ENCODE measurements around the gene FAM222A. TPM values are rescaled to one million over a fixed set of nuclear protein-coding genes. Genes with fewer than 3 reads are reported as not detected.

FAM222A gene
- total and polyA plus RNA-seq, 2 of the 8 experiments (the other 6 are each of a cell fraction or from before 2014, with no cell fraction given): 0.94 to 1.1 TPM

DNA sequence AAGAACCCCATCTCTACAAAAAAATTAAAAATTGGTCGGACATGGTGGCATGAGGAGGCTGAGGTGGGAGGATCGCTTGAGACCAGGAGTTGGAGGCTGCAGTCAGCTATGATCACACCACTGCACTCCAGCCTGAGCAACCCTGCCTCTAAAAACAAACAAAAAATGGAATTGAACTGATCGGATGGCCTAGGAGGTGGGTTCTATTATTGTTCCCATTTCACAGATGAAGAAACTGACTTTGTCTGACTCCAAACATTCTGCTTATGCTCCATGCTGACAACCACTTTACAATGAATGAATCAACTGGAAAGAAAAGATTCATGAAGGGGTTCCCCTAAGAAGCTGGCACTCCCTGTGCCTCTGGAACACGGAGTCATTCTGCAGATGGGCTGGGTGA lies 72.2 kb downstream of the FAM222A start:
- DNase-seq (ENCODE audit: low read depth in 1 of 2, low spot score in 2 of 2): no peak
- Histone ChIP-seq H3K27ac (ENCODE audit: low read depth, low read length) (no peak overlapping the region), H2BK20ac (ENCODE audit: low read length) (no peak overlapping the region), H3K4ac (replicated peaks; ENCODE audit: insufficient read length, low read depth, low read length) (no peak overlapping the region), H3K4me3 (ENCODE audit: extremely low read depth in 1 of 4, insufficient read depth in 2 of 4, low read depth in 3 of 4, low read length in 4 of 4) (no peak overlapping the region), H3K79me1 (ENCODE audit: low read depth, low read length) (no peaks in the 10 kb centered on the region), H3K79me2 (ENCODE audit: control insufficient read depth in 1 of 2, insufficient read depth in 2 of 2, low read length in 2 of 2) (no peaks in the 10 kb centered on the region), H3K4me2 (ENCODE audit: insufficient read depth in 1 of 2, low read depth in 2 of 2, low read length in 2 of 2) (no peak overlapping the region), H2AK5ac (ENCODE audit: low read depth, low read length) (no peak overlapping the region), H3K27me3 (replicated peaks in 1 of 4; ENCODE audit: control insufficient read depth in 3 of 4, extremely low read depth in 1 of 4, insufficient read depth in 3 of 4, low read length in 3 of 4) (no peaks in the 10 kb centered on the region), H3K9me3 (ENCODE audit: insufficient read depth in 2 of 2, low read depth in 1 of 2, low read length in 1 of 2) (no peaks in the 10 kb centered on the region; a peak in 1 of 4 replicates), H2BK12ac (ENCODE audit: low read depth, low read length) (no peak overlapping the region), H3K4me1 (replicated peaks in 1 of 4; ENCODE audit: control insufficient read depth in 3 of 4, insufficient read depth in 4 of 4, low read length in 3 of 4) (no peaks in the 10 kb centered on the region), H2BK15ac (ENCODE audit: low read length) (no peak overlapping the region), H3K36me3 (ENCODE audit: control insufficient read depth in 2 of 4, insufficient read depth in 4 of 4, low read length in 3 of 4) (no peaks in the 10 kb centered on the region), H2AFZ (ENCODE audit: low read length) (no peak overlapping the region), H4K91ac (replicated peaks; ENCODE audit: insufficient read length, low read length) (no peak overlapping the region), H3K9ac (replicated peaks in 1 of 4; ENCODE audit: extremely low read depth in 1 of 4, low read depth in 3 of 4, low read length in 3 of 4) (no peak overlapping the region), H3K56ac (replicated peaks; ENCODE audit: insufficient read length, low read depth, low read length) (no peak overlapping the region), H4K8ac (ENCODE audit: extremely low read depth, insufficient read depth, low read length) (no peak overlapping the region), H4K5ac (ENCODE audit: insufficient read length, low read depth, low read length) (no peak overlapping the region), H3K23me2 (ENCODE audit: low read depth, low read length) (no peaks in the 10 kb centered on the region), H3K14ac (ENCODE audit: insufficient read length) (no peak overlapping the region), H4K20me1 (replicated peaks in 1 of 2; ENCODE audit: control insufficient read depth in 1 of 2, insufficient read depth in 2 of 2, low read length in 2 of 2) (peaks cover 0 to 2% of the 10 kb centered on the region in 2 experiments), H2BK120ac (replicated peaks; ENCODE audit: low read depth, low read length) (no peak overlapping the region), H3K23ac (ENCODE audit: insufficient read length) (no peak overlapping the region), H2BK5ac (ENCODE audit: low read depth, low read length) (no peak overlapping the region), H3K18ac (ENCODE audit: extremely low read depth, low read length) (no peak overlapping the region)
- WGBS, 2 experiments (ENCODE audit: extremely low coverage in 1 of 2, insufficient coverage in 1 of 2, insufficient read length in 1 of 2, insufficient replicate concordance in 2 of 2, low coverage in 1 of 2, low lambda C conversion rate in 2 of 2, missing lambda C conversion rate in 1 of 2): 68% methylated on average over 4 of the region's 4 CpGs; no CpG with 5 or more reads in 1 of the 2 experiments
- TF ChIP-seq BRCA1 (IDR thresholded peaks at IDR 0.05; ENCODE audit: low read depth, low read length): no peak
- TF ChIP-seq YY1 (IDR thresholded peaks at IDR 0.05; ENCODE audit: low read depth, low read length): no peak
- TF ChIP-seq SP2 (IDR thresholded peaks at IDR 0.05; ENCODE audit: low read length): no peak
- no peak for TF ChIP-seq KDM1A (IDR thresholded peaks at IDR 0.05; ENCODE audit: borderline replicate concordance, low read length)
- no peak for TF ChIP-seq CHD2 (IDR thresholded peaks at IDR 0.05; ENCODE audit: low read length)
- FAIRE-seq: no peak
- ChIA-PET CTCF (ENCODE audit: partially characterized antibody) (interaction anchor here (1.4 to 4.4 kb wide), 2 partner anchors 10 to 21 kb away, joined by 4 to 16 read pairs; no protein-coding TSS in a partner anchor), POLR2A (ENCODE audit: partially characterized antibody) (no interaction called here)
